Hepatocyte (in vitro differentiated cells): ENCODE measurements around the gene C5orf47.

Experiments
- CTCF ChIP-seq: fragments of 200-600 bp; sonication (generic); IDR thresholded peaks from 2 replicates; pipeline ENCODE4 v1.5.1; 2016; ENCODE audit warnings: antibody characterized with exemption, mild to moderate bottlenecking; ENCODE audit not compliant: poor library complexity
- EZH2 ChIP-seq: fragments of 200-600 bp; sonication (generic); IDR thresholded peaks from 2 replicates; pipeline ENCODE4 v1.6.1; 2016; ENCODE audit warnings: antibody characterized with exemption, mild to moderate bottlenecking, borderline replicate concordance
- EZH2phosphoT487 ChIP-seq: fragments of 200-600 bp; sonication (generic); IDR thresholded peaks from one replicate; pipeline ENCODE4 v1.6.1; 2018; ENCODE audit warnings: antibody characterized with exemption, mild to moderate bottlenecking, low read depth, moderate library complexity; ENCODE audit not compliant: unreplicated experiment, severe bottlenecking

GRCh38 chr5:174020928-174021304 lies 31.9 kb downstream of the C5orf47 start:
- TF ChIP-seq CTCF (no peak), EZH2 (no peak), EZH2phosphoT487 (no peak)
